ENCODE data around the gene MALL.
"Not testable (repeated sequence)": the region's sequence is repeated elsewhere in the genome, so short reads cannot be mapped to it uniquely, and the experiment has no call there.

Gene MALL

DNA sequence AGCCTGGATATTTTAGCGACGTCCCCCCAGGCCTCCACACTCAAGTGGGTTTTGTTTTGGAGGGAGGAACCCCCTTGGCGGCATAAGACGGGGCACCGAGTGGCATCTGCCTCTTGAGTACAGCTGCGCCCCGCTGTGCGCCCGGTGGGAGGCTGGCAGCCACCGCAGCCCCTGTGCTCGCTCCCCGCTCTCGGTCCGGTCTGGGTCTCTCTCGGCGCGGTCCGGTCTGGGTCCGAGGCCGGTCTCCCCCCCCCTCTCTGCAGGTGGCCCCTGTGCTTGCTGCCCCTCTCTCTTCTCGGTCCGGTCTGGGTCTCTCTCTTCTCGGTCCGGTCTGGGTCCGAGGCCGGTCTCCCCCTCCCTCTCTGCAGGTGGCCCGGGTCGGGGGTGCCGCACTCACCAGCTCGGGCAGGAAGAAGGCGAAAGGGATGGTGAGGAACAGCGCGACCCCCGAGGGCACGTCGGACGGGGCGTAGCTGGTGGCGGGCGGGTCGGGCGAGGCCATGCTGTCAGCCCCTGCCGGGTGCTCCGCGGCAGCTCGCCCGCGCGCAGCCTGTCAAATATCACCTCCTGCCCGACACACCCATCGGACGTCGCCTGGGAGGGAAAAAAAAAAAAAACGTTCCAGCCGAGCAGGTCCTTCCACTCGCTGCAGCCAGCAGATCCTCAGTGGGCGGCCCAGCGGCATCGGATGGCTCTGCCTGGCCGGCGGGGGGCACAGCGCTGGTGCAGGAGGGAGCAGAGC is at the start of gene MALL:
Gene MALL, minus strand, starts transcription at position 532 of the 742 bp plus-strand sequence. Its CDS starts 30 bp downstream, at position 502.
- DNase-seq (ENCODE audit: low read depth), result no peak
- TF ChIP-seq, protein P1, sequence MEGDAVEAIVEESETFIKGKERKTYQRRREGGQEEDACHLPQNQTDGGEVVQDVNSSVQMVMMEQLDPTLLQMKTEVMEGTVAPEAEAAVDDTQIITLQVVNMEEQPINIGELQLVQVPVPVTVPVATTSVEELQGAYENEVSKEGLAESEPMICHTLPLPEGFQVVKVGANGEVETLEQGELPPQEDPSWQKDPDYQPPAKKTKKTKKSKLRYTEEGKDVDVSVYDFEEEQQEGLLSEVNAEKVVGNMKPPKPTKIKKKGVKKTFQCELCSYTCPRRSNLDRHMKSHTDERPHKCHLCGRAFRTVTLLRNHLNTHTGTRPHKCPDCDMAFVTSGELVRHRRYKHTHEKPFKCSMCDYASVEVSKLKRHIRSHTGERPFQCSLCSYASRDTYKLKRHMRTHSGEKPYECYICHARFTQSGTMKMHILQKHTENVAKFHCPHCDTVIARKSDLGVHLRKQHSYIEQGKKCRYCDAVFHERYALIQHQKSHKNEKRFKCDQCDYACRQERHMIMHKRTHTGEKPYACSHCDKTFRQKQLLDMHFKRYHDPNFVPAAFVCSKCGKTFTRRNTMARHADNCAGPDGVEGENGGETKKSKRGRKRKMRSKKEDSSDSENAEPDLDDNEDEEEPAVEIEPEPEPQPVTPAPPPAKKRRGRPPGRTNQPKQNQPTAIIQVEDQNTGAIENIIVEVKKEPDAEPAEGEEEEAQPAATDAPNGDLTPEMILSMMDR (conservative IDR thresholded peaks at IDR 0.05; ENCODE audit: control insufficient read depth, insufficient read depth, low read depth, low read length), result no peak
- peak within 1 kb of the TSS; percentile 44 for H3K4me3 ChIP-seq (ENCODE audit: control insufficient read depth, low read depth, low read length)

DNA sequence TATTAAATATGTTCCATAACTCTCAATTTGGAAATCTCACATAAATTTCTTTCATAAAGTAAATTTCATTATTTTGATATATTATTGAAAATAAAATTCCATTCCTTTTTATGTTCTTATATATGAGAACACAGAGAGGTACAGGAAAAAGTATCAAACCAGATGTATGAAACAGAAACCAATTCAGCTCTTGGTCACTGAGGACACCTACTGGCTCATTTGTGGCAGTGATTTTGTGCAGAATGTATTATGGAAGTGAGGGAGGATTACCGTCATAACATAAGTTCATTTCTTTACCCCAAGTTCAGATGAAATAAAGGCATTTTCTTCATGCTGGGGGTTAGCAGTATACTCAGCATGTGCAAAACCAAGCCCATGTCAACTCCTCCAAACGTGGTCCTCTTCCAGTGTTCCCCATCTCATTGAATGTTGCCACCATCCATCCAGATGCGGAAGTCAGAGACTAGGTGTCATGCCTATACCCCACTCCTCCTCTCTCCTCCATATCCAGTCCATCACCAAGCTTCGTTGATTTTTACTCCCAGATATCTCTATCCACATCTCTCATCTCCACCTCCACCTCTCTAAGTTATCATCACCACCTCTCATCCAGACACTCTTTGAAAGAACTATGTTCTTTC is 41.7 kb upstream of the MALL start:
- H3K4me3 ChIP-seq (ENCODE audit: control insufficient read depth, low read depth, low read length), result no peak overlapping the region
- TF ChIP-seq, protein P1 (conservative IDR thresholded peaks at IDR 0.05; ENCODE audit: control insufficient read depth, insufficient read depth, low read depth, low read length), result peak; percentile 98
- peak; percentile 88 for DNase-seq (ENCODE audit: low read depth)

DNA sequence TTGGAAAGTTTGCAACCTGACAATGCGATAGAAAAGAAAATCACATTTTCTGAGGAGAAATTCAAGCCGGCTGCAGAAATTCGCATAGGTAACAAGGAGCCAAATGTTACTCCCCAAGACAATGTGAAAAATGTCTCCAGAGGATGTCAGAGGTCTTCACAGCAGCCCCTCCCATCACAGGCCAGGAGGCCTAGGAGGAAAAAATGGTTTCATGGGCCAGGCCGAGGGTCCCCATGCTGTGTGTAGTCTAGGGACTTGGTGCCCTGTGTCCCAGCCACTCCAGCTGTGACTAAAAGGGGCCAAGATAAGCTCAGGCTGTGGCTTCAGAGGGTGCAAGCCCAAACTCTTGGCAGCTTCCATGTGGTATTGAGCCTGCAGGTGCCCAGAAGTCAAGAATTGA is 39.2 kb upstream of the MALL start:
- DNase-seq (ENCODE audit: low read depth); H3K4me3 ChIP-seq (ENCODE audit: control insufficient read depth, low read depth, low read length): not testable (repeated sequence)

DNA sequence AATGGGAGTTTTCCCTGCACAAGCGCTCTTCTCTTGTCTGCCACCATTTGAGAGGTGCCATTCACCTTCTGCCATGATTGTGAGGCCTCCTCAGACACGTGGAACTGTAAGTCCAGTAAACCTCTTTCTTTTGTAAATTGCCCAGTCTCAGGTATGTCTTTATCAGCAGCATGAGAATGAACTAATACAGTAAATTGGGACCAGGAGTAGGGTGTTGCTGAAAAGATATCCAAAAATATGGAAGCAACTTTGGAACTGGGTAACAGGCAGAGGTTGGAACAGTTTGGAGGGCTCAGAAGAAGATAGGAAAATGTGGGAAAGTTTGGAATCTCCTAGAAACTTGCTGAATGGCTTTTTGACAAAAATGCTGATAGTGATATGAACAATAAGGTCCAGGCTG is 38.6 kb upstream of the MALL start:
- not testable (repeated sequence) for H3K4me3 ChIP-seq (ENCODE audit: control insufficient read depth, low read depth, low read length); DNase-seq (ENCODE audit: low read depth)

DNA sequence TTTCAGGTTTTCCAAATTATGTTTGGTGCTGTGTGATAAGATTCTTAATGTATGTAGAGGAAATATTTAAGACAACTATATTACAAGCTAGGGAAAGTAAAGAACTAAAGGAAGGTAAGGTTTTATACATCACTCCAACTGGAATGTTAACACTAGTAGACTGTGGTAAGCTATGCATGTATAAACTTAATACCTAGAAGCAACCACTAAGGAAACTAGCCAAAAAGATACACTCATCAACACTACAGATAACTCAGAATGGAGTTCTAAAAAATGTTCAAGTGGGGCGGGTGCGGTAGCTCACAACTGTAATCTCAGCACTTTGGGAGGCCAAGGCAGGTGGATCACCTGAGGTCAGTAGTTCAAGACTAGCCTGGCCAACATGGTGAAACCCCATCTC is 37.8 kb upstream of the MALL start:
- peak; percentile 4 for DNase-seq (ENCODE audit: low read depth)
- no peak overlapping the region for H3K4me3 ChIP-seq (ENCODE audit: control insufficient read depth, low read depth, low read length)
- TF ChIP-seq, protein P1 (conservative IDR thresholded peaks at IDR 0.05; ENCODE audit: control insufficient read depth, insufficient read depth, low read depth, low read length), result no peak

DNA sequence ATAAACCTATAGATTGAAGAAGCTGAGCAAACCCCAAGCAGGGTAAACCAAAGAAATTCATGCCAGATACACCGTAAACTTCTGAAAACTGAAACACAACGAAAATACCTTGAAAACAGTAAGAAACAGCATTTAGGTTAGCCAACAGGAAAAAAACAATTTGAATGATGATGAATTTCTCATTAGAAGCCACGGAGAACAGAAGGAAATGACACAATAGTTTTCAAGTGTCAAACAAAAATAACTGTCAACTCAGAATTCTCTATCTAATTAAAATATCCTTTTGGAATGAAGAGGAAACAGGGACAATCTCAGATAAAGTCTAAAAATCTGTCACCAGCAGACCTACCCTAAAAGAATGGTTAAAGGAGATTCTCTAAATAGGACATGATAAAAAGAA is 37.3 kb upstream of the MALL start:
- no peak overlapping the region for H3K4me3 ChIP-seq (ENCODE audit: control insufficient read depth, low read depth, low read length)
- DNase-seq (ENCODE audit: low read depth), result no peak
- TF ChIP-seq, protein P1 (conservative IDR thresholded peaks at IDR 0.05; ENCODE audit: control insufficient read depth, insufficient read depth, low read depth, low read length), result no peak

DNA sequence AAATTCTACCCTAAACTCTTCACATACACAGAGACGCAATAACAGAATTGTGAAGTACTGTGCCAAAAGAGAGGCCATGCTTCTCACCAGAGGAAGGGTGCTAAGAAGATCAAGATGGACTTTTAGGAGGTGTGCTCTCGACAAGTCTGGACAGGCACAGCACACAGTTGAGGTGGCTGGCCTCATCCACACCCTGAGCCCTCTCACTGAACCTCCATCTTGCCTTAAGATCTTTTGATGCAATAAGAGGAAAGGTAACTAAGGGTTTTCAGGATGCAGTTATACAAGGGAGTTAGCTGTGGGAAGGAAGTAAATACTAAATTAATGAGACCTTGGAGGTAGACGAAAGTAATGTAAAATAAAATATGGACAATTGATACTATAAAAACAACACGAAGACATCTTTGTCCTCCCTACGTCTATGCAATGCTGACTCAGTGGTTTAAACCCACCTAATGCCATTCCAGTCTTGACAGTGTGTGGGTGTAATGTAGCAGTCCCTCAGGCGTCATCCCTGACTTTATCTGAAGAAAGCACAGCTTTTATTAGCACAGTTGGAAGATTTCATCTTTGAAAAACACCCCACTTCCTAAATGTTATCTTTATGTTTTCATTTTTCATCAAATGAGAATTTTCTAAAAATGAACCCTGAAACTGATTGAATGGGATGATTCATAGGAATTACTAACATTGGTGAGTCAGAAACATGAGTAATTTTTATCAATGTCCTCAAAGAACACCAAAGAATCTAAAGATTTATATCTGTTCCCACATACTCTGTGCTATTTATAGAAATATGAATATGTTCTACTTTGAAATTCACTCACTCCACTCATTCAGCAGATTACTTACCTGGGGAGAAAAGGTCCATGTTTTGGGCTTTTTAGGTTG is 34.0 kb upstream of the MALL start:
- H3K4me3 ChIP-seq (ENCODE audit: control insufficient read depth, low read depth, low read length), result no peak overlapping the region
- peak; percentile 87 for DNase-seq (ENCODE audit: low read depth)
- TF ChIP-seq, protein P1 (conservative IDR thresholded peaks at IDR 0.05; ENCODE audit: control insufficient read depth, insufficient read depth, low read depth, low read length), result no peak

Measured in fibroblast of mammary gland (primary cell).